GM21619 (cell line): ENCODE results near the gene SUPT7L.
"Not testable (repeated sequence)": the region's sequence is repeated elsewhere in the genome, so short reads cannot be mapped to it uniquely, and the experiment has no call there.

Experiments
- ATAC-seq: cut with Tn5 transposase; IDR thresholded peaks from one replicate; pipeline ENCODE4 v1.9.1; 2021; ENCODE audit not compliant: unreplicated experiment

The SUPT7L gene

DNA sequence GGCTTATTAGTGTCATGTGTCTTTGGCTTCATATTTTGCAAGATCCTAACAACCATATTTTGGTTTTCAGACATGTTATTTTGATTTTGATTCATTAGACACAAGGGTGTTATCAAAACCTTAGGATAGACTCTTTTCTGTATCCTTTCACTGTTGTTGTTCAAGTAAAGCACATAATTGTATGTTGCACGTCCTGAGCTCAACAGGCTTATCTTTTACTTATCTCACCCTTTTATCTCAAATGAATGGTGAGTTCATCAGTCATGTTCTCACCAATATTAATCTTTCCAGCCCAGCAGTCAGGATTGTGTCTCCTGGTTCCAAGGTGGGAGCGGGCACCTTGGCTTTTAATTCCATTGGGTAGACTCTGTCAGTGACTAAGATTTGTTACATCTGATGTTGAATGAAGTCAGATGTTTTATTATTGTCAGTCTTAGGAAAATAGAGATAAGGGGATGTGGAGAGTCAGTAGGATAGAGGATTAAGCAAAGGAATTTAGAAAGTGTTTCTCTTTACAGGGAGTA is 22.6 kb downstream of the SUPT7L start:
- no peak for ATAC-seq

DNA sequence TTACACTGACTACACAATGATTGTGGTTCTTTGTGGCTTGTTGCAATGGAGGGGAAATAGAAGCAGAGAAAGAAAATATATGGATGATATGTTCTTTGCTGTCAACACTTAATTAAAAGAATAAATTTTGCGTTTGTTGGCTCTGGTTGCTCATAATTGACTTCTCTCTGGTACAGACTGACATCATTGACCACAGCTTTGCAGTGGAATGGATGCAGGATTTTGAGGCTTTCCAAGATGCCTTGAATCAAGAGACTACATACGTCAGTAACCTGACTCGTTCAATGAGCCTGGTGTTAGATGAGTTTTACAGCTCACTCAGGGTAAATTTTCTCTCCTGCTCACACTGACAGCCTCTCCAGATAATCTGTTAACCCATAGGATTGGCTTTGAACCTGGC is 24.7 kb downstream of the SUPT7L start:
- no peak for ATAC-seq

DNA sequence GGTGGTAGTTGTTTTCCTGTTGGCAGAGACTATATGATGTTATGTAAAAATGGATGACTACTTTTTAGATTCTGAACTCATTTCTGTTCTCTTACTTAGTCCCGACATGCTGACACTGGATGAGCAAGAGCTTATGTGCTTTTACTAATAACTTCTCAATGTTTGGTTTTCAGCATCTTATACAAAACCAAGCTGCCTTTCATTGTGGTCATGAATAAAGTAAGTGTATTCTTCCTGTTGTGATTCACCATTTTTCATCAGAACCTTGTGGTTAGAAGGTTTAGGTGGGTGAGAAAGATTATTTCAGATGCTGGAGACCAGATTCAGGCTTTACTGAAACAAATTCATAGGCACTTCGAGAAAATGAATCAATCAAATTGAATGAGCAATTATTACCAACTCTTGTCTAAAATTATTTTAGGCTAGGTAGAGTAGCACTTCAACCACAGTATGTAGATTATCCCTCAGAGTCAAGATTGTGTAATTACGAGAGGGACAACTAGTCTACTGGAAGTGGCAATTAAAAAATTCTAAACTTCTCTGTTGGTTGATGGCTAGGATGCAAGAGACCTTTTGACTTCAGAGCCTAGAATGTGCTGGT is 25.3 kb downstream of the SUPT7L start:
- ATAC-seq: no peak

DNA sequence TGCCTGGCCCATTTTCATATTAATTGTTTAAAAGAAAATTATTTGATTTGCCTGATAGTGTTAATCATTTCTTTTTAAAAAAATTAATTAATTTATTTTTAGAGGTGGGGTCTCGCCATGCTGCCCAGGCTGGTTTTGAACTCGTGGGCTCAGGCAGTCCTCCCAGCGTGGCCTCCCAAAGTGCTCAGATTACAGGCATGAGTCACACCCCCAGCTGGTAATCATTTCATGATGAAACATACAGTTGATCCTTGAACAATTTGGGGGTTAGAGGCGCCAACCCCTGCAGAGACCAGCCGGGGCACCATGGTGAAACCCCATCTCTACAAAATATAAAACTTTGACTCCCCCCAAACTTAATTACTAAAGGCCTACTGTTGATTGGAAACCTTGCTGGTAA is 26.6 kb downstream of the SUPT7L start:
- no peak for ATAC-seq

DNA sequence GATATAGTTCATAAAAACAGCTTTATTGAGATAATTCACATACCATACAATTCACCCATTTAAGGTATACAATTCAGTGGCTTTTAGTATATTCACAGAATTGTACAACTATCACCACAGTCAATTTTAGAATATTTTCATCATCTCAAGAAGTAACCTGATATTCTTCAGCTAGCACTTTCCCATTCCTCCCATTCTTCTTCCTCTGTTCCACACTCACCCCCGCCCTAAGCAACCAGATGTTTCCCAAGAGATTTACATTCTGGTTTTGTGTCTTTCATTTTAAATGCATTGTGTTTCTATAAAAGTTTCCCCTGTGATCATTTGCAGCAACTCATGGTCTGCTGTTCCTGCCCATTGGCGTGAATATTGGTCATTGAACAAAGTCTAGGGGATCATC is 29.1 kb downstream of the SUPT7L start:
- no peak for ATAC-seq

DNA sequence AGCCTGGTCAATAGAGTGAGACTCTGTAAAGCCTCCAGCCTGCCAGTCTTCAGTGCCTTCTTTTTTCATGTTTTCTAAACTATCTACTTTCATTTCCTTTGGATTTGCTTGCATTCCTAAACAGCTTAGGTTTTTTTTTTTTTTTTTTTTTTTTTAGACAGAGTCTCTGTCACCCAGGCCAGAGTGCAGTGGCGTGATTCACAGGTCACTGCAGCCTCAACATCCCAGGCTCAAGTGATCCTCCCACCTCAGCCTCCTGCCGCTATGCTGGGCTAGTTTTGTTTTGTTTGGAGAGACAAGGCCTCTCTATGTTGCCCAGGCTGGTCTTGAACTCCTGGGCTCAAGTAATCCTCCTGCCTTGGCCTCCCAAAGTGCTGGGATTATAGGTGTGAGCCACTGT is 33.2 kb downstream of the SUPT7L start:
- ATAC-seq: not testable (repeated sequence)

DNA sequence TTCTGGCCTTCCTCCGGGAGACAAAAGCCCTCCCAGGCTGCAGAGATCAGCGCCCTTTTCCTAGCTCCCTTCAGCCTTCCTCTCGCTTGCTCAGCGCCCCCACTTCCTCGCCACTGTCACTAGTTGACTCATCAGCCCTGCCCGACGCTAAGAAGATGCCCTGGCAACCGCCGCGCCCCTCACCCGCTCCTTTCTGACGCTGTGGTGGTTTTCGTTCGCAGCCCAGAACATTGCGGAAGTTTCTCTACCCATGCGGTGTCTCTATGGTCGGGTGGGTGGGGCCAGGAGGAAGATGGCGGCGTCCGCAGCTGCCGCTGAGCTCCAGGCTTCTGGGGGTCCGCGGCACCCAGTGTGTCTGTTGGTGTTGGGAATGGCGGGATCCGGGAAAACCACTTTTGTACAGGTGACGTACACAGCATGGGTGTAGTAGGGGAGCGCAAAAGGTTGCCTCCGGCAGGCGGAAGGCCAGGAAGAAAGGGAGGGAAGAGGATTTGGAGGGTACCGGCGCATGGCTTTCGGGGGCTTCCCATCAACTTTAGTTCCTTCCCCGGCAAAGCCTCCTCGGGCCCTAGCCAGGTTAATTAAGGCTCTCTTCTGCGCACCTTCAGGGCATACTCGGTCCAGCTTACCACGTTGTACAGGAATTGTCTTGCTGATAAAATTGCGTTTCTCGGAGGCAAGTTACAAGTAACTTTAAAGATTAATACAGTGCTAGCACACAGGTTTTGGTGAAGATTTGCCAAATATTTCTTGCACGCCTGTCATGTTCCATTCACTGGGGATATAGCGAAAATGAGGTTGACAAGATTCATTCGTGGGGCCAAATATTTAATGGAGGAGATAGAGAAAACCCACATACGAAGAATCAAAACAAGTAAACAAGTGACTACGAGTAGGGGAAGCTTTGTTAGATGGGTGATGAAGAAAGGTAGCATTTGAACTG is 34.4 kb downstream of the SUPT7L start, which contains the start of the genes CCDC121 and GPN1:
Gene CCDC121 (minus strand): TSS at position 246 of the 943 bp plus-strand sequence. CDS start 1,213 bp downstream, outside the sequence.
Gene GPN1 (plus strand): TSS at position 284 of the 943 bp plus-strand sequence. CDS start 9 bp downstream, at position 293.
- peak; percentile 98 for ATAC-seq

DNA sequence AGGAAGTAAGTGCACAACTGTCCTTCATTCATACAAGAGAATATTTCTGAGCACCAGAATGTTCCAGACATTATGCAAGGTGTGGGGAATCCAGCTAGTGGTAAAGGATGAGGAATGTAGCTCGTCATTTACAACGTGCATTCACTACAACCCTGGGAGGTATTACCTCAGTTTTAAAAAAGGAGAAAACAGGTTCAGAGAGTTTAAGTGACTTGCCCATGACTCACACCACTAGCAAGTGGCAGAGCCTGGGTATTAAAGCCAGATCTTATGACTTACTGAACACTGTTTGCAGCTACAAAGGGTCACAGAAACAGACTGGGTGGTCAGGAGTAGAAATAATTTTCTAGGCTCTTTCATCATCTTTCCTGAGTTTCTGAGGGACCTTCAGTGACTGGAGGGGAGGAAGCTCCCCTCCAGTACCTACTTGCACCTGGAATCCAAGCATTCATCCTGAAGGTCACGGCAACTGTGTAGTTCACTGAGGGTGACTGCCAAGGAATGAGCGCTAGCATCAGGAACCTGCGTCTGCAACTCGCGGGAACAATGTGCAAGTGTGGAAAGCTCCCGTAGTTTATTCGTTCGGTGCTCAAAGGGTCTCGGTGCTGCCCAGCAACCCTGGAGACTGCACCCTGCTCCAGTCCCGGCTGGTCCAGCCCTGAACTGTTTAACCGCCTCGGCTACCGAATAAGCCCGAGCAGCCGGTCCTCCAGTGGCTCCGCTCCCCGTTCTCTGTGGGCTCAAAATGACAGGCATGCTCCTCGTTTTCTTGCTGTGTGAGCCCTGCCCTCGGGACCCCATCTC is 35.2 kb downstream of the SUPT7L start:
- peak; percentile 3 for ATAC-seq

DNA sequence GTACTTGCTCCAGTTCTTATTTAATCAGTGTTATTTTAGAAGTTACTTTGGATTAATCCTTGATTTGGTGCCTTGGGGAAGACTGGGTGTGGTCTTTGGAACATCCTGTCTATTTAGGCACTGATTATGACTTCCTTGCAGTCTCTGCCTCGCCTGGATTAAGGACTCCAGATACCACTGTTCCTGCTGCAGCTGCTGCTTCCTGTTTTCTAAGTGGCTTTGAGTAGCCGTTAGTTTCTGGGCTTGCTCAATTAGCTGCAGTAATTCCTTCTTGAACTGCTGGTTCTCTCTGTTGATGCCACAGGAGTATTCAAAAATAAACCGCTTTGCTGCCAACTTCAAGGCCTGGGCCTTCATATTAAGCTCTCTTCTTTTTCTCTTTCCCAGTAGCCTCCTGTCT is 36.5 kb downstream of the SUPT7L start:
- not testable (repeated sequence) for ATAC-seq

DNA sequence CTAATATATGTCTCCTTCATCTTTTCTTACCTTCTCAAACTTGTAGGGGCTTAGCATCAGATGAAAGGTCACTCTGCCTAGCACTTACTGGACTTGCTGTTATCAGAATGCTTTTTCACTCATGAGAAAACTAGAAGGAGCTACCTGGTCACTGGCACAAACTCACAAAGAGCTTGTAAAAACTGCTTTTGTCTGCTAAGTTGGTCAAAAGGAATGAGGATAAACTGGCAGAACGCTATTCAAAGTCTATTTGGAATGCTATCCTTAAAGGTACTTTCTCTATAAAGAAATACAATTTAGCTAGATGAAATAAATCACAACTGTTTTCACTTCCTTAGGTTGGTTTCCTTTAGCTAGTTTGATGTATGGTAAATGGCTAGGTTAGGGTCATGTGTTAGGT is 37.1 kb downstream of the SUPT7L start:
- ATAC-seq: not testable (repeated sequence)

DNA sequence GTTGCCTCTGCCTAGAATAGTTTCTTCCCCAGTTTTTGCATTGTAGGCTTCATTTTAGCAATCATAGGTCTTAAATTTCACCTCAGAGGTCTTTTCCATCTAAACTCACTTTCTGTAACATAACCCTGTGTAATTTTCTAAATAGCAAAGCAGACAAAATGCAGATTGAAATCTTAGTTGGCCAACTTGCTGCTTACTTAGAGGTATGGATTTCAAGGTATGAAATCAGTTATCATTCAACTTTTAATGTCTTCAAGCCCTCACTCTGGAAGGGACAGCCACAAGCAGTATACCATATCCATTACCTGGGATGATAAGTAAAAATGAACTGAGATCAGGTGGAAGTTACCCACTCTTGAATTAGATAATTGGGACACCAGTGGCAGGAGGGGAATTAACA is 38.5 kb downstream of the SUPT7L start:
- ATAC-seq: no peak

DNA sequence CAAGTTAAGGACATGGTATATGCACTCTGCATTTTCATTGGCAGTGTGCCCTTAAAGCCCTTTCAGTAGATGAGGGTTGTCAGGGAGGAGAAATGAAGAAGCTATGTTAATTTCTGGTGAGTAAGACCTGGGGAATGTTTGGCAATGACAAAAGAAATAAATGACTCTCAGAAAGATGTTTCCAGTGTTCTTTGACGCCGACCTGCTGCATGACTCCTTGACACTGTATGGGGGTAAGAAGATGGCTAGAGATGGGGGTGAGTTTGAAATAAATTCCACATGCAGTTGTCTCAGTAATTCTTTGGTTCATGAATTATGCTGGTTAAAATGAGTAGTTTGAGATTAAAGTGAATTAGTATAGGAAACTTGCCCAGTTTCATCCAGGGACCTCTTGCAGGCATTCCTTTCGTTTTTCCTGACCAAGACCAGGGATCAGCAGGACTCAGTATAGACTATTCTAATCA is 40.5 kb downstream of the SUPT7L start:
- ATAC-seq: no peak

DNA sequence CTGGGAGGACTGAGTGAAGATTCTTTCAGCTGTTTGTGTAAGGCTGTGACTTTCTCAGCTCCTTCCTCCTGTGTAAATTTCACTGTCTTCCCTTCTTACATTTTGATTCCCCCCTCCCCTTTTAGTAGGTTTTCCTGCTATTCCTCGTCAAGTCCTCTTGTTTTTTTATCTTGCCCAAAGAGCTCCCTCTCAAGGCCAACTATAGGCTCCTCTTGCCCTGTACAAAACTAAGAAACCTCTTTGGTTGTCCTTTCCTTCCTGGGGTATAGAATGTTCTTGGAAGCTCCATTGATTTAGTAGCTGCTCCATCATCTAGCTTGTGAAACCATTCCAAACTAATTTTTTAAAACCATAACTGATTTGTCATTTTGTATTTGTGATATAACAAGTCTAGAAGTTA is 41.9 kb downstream of the SUPT7L start:
- ATAC-seq: no peak

DNA sequence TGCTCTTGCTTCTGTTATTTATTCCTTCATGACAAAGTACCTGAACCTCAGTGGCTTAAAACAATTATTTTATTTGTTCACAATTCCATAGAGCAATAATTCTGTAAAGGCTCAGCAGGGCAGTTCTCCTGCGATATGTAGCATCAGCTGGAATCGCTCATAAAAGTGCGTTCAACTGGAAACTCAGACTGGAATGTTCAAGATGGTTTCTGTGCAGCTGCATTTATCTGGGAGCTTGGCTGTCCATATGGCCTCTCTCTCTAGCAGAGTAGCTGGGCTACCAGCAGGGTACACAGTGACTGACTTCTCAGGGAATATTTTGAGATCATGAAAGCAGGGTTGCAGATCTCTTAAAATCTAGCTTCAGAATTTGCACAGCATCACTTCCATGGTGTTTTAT is 48.1 kb downstream of the SUPT7L start:
- no peak for ATAC-seq

DNA sequence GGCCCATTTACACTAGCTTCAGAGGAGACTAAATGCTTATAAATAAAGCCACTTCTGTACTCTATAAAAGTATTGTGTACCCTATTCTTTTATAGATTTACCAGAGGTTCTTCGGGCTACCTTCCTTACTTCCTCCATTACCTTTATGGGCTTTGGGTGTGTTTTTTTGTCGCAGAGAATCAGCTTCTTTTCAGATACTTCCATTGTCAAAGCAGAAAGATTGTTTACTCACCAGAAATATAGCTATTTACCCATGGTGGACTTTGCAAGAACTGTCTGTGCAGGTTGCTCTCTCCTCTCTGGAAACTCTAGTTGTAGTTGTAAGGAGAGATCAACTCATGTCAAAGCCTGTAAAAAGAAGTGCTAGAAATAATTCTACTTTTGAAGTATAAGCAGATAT is 49.4 kb downstream of the SUPT7L start:
- ATAC-seq: no peak

DNA sequence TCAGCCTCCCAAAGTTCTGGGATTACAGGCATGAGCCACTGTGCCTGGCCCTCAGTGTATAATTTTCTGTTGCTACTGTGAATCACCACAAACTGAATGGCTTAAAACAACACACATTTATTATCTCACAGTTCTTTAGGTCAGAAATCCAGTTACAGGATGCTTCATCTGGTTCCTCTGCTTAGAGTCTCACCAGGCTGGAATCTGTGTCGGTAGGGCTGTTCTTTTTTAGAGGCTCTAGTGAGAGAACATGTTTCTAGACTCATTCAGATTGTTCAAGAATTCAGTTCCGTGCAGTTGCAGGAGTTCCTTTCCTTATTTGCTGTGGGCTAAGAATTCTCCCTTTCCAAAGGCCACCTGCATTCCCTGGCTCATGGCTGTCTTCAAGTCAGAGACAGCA is 56.8 kb downstream of the SUPT7L start:
- ATAC-seq: no peak
